Breast epithelium (tissue), 4 donors: ENCODE measurements around the gene NUP50. TPM values are rescaled to one million over a fixed set of nuclear protein-coding genes. Genes with fewer than 3 reads are reported as not detected.
A peak's percentile ranks its signal among the peaks of the same experiment; 100 is the strongest.

Source experiments
- DNase-seq, 2 donors: peaks; one replicate each; pipeline ENCODE4 v3.0.0-alpha.2; 2019; ENCODE audit warnings: low spot score in 2 of 2
- H3K27ac ChIP-seq, 2 donors: fragments of 200-600 bp; sonication (generic) in 1 of 2; one replicate each; pipeline ENCODE4 v1.5.1; 2016 to 2019; ENCODE audit warnings: mild to moderate bottlenecking in 1 of 2
- H3K27me3 ChIP-seq, 2 donors: fragments of 200-600 bp; sonication (generic) in 1 of 2; one replicate each; pipeline versions ENCODE4 v1.5.1 to v1.6.0; 2017 to 2019; ENCODE audit warnings: control low read depth in 1 of 2, mild to moderate bottlenecking in 1 of 2
- H3K36me3 ChIP-seq: fragments of 200-600 bp; one replicate; pipeline ENCODE4 v1.5.1; 2019
- H3K4me1 ChIP-seq, 2 donors: fragments of 200-600 bp; sonication (generic); one replicate each; pipeline ENCODE4 v1.5.1; 2016 to 2019; ENCODE audit warnings: control low read depth in 1 of 2
- H3K4me3 ChIP-seq, 3 donors: fragments of 200-600 bp; sonication (generic); 1 replicate in 2 of 3; 2 replicates in 1 of 3; pipeline ENCODE4 v1.5.1; 2016 to 2019; ENCODE audit warnings: mild to moderate bottlenecking in 3 of 3, moderate library complexity in 2 of 3
- H3K9me3 ChIP-seq, 2 donors: fragments of 200-600 bp; sonication (generic) in 1 of 2; one replicate each; pipeline ENCODE4 v1.5.1; 2016 to 2019; ENCODE audit warnings: control low read depth in 1 of 2
- CTCF ChIP-seq, 3 donors: fragments of 450-650 bp; IDR thresholded peaks; one replicate each; pipeline ENCODE4 v1.5.1; 2016 to 2017; ENCODE audit warnings: antibody characterized with exemption in 3 of 3, mild to moderate bottlenecking in 3 of 3, moderate library complexity in 3 of 3
- POLR2A ChIP-seq: fragments of 450-650 bp; IDR thresholded peaks from one replicate; pipeline ENCODE4 v1.6.1; 2016; ENCODE audit warnings: antibody characterized with exemption, mild to moderate bottlenecking, moderate library complexity
- POLR2AphosphoS5 ChIP-seq, 3 donors: sonication (generic); formaldehyde crosslinking; IDR thresholded peaks; one replicate each; pipeline ENCODE4 v1.6.1; 2017; ENCODE audit warnings: antibody characterized with exemption in 3 of 3
- intact Hi-C: fragments of 100-400 bp; cut with DNase I; formaldehyde crosslinking; loops from one replicate; pipeline ENCODE4 v1.15.1; 2023; ENCODE audit warnings: low total_unique reads
- total RNA-seq, 3 donors: library from RNA; depleted of rRNA; stranded (reverse); fragments of >200 nt; gene quantifications; one replicate each; pipeline ENCODE4 v1.1.0, GENCODE V29; 2016

Gene NUP50
- total RNA-seq, 3 donors from 2014 or later, result 40.6 to 53.9 (median 49.2) TPM

DNA sequence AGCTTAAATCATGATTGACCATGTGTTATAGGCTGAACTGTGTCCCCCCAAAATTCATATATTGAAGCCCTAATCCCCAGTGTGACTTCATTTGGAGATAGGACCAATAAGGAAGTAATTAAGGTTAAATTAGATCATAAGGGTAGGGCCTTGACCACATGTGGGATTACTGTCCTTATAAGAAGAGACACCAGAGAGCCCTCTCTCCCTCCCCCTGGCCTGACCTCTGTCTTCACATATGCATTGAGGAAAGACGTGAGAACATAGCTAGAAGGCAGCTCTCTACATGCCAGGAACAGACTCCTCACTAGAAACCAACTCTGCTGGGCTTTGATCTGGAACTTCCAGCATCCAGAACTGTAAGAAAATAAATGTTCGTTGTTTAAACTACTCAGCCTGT, 13.6 kb upstream of the NUP50 start:
- no peak overlapping the region for H3K4me3 ChIP-seq
- H3K9me3 ChIP-seq, result no peaks in the 10 kb centered on the region
- no peaks in the 10 kb centered on the region for H3K36me3 ChIP-seq
- H3K4me1 ChIP-seq, result no peaks in the 10 kb centered on the region
- intact Hi-C loops, result loop anchor here (10.0 kb wide), 1 partner anchor 1065 kb away; no protein-coding TSS in a partner anchor
- no peak for DNase-seq
- no peaks in the 10 kb centered on the region for H3K27me3 ChIP-seq
- H3K27ac ChIP-seq, result no peak overlapping the region
- no peak for TF ChIP-seq POLR2AphosphoS5 (IDR thresholded peaks at IDR 0.05)
- no peak for TF ChIP-seq CTCF (IDR thresholded peaks at IDR 0.05)
- no peak for TF ChIP-seq POLR2A

GRCh38 chr22:45151503-45151902, 12.2 kb upstream of the NUP50 start:
- intact Hi-C loops, result loop anchor here (10.0 kb wide), 1 partner anchor 1063 kb away; no protein-coding TSS in a partner anchor
- no peak overlapping the region for H3K27ac ChIP-seq

GRCh38 chr22:45154383-45154782, 9.3 kb upstream of the NUP50 start:
- Histone ChIP-seq H3K27ac (no peak overlapping the region), H3K27me3 (no peaks in the 10 kb centered on the region), H3K4me1 (no peaks in the 10 kb centered on the region), H3K4me3 (no peak overlapping the region), H3K9me3 (no peaks in the 10 kb centered on the region), H3K36me3 (no peaks in the 10 kb centered on the region)
- intact Hi-C loops, result loop anchor here (10.0 kb wide), 1 partner anchor 1060 kb away; no protein-coding TSS in a partner anchor
- DNase-seq, result no peak
- TF ChIP-seq CTCF (IDR thresholded peaks at IDR 0.05) (no peak), POLR2AphosphoS5 (IDR thresholded peaks at IDR 0.05) (no peak), POLR2A (no peak)

More at GRCh38 chr22:45151503-45151902, 12.2 kb upstream of the NUP50 start:
- Histone ChIP-seq H3K4me1 (no peaks in the 10 kb centered on the region), H3K36me3 (no peaks in the 10 kb centered on the region), H3K4me3 (no peak overlapping the region), H3K27me3 (no peaks in the 10 kb centered on the region), H3K9me3 (no peaks in the 10 kb centered on the region)
- TF ChIP-seq CTCF (IDR thresholded peaks at IDR 0.05) (no peak), POLR2AphosphoS5 (IDR thresholded peaks at IDR 0.05) (no peak), POLR2A (no peak)
- DNase-seq, result no peak

DNA sequence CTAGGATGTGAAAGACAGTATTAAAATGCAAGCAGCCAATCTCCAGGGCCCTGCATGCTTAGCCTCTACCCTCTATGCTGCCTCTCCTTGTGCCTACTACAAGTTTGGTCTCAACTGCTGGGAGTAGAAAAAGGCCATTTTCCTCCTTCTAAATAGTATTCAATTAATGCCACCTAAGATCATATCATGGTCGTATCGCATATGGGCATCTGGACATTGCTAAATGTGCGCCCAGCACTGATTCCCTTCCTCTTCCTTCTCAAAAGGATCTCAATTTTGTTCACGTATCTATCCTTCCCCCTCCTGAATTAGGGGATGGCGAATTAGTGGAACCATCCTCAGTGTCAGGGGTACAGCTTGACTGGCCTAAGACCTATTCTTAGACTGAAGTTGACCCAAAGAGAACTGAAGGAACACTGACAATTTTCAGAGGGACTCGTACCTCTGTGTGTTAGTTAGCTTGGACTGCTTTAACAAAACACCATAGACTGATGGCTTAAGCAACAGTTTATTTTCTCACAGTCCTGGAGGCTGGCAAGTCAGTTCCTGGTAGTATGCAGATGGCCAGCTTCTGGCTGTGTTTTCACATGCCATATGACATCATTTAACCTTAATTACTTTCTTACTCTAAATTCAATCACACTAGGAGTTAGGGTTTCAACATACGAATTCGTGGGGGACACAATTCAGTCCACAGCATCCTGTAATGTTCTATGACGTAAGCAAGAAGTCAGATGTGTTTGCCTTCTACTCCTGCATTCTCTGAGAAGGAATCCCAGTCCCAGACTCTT, 8.5 kb upstream of the NUP50 start:
- H3K4me1 ChIP-seq, result no peaks in the 10 kb centered on the region
- no peak for DNase-seq
- intact Hi-C loops, result loop anchor here (10.0 kb wide), 1 partner anchor 1060 kb away; no protein-coding TSS in a partner anchor
- H3K27ac ChIP-seq, result no peak overlapping the region
- TF ChIP-seq CTCF (IDR thresholded peaks at IDR 0.05), result no peak
- TF ChIP-seq POLR2A, result no peak
- no peak for TF ChIP-seq POLR2AphosphoS5 (IDR thresholded peaks at IDR 0.05)
- H3K4me3 ChIP-seq, result no peak overlapping the region
- H3K36me3 ChIP-seq, result no peaks in the 10 kb centered on the region
- no peaks in the 10 kb centered on the region for H3K27me3 ChIP-seq
- H3K9me3 ChIP-seq, result no peaks in the 10 kb centered on the region

- no peaks in the 10 kb centered on the region for H3K36me3 ChIP-seq
- no peaks in the 10 kb centered on the region for H3K9me3 ChIP-seq
- DNase-seq, result no peak
- H3K4me1 ChIP-seq, result no peaks in the 10 kb centered on the region
- TF ChIP-seq POLR2AphosphoS5 (IDR thresholded peaks at IDR 0.05) (no peak), CTCF (IDR thresholded peaks at IDR 0.05) (no peak), POLR2A (no peak)
- intact Hi-C loops, result loop anchor here (10.0 kb wide), 1 partner anchor 1057 kb away; no protein-coding TSS in a partner anchor
- no peak overlapping the region for H3K4me3 ChIP-seq
- H3K27ac ChIP-seq, result peak overlapping the region in 1 of 2 donors; percentile 16
- H3K27me3 ChIP-seq, result no peaks in the 10 kb centered on the region
Observed at GRCh38 chr22:45157907-45158306, 5.8 kb upstream of the NUP50 start.
